SIG-M5 treated with dmso at 0.1 percent for 504 hours (cell line): Measurements from ENCODE around the gene TMEM59.

ENCODE experiments used
- DNase-seq: peaks from one replicate; lab custom pipeline; 2025; ENCODE audit not compliant: unreplicated experiment; lab: John Stamatoyannopoulos, UW

The TMEM59 gene

DNA sequence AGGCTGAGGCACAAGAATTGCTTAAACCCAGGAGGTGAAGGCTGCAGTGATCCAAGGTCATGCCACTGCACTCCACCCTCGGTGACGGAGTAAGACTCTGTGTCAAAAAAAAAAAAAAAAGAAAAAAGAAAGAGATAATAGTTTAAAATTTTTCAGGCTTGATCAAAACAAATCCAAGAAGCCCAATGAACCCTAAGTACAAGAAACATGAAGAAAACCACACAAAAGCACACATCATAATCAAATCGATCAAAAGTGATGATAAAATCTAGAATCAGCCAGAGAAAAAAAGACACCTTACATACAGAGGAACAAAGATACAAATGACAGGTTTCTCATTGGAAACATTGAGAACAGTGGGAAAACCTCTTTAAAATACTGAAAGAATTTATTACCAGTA is 66.5 kb downstream of the TMEM59 start:
- DNase-seq = no peak

DNA sequence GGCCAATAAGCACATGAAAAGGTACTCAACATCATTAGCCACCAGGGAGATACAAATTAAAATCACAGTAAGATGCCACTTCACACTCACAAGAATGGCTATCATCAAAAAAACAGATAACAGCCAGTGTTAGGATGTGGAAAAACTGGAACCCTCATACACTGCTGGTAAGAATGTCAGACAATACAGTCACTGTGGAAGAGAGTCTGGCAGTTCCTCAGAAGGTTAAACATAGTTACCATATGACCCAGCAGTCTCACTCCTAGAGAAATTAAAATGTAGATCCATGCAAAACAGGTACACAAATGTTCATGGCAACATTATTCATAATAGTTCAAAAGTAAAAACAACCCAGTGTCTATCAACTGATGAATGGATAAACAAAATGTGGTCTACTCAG is 68.3 kb downstream of the TMEM59 start:
- no peak for DNase-seq

GRCh38 chr1:53982763-53983104 is 70.3 kb downstream of the TMEM59 start:
- no peak for DNase-seq

- DNase-seq = no peak
Observed at GRCh38 chr1:53982034-53982762, 70.8 kb downstream of the TMEM59 start.

GRCh38 chr1:53981220-53981619 is 71.8 kb downstream of the TMEM59 start:
- no peak for DNase-seq

GRCh38 chr1:53979712-53980450 is 73.1 kb downstream of the TMEM59 start:
- no peak for DNase-seq
